Ishikawa (cell line): Measurements from ENCODE around the gene WDR62.

ENCODE experiments used
- CEBPB ChIP-seq: IDR thresholded peaks from 2 replicates; pipeline ENCODE4 v1.6.1; 2012
- CREB1 ChIP-seq: IDR thresholded peaks from 2 replicates; pipeline ENCODE4 v1.6.1; 2012; ENCODE audit warnings: low read depth
- EGR1 ChIP-seq: IDR thresholded peaks from 2 replicates; pipeline ENCODE4 v1.6.1; 2012
- EP300 ChIP-seq: IDR thresholded peaks from 2 replicates; pipeline ENCODE4 v1.6.1; 2012; ENCODE audit warnings: borderline replicate concordance
- FOXM1 ChIP-seq: IDR thresholded peaks from 2 replicates; pipeline ENCODE4 v1.6.1; 2012; ENCODE audit warnings: low read depth, borderline replicate concordance
- MAX ChIP-seq: IDR thresholded peaks from 2 replicates; pipeline ENCODE4 v1.6.1; 2012
- NFIC ChIP-seq: IDR thresholded peaks from 2 replicates; pipeline ENCODE4 v1.6.1; 2012
- RAD21 ChIP-seq: IDR thresholded peaks from 2 replicates; pipeline ENCODE4 v1.6.1; 2012; ENCODE audit warnings: low read depth
- REST ChIP-seq: IDR thresholded peaks from 2 replicates; pipeline ENCODE4 v1.6.1; 2012; ENCODE audit warnings: low read depth, mild to moderate bottlenecking
- TAF1 ChIP-seq: IDR thresholded peaks from 2 replicates; pipeline ENCODE4 v1.6.1; 2012; ENCODE audit warnings: low read depth, mild to moderate bottlenecking
- TCF12 ChIP-seq: IDR thresholded peaks from 2 replicates; pipeline ENCODE4 v1.6.1; 2012; ENCODE audit warnings: low read depth
- USF1 ChIP-seq: IDR thresholded peaks from 2 replicates; pipeline ENCODE4 v1.6.1; 2012
- YY1 ChIP-seq: IDR thresholded peaks from 2 replicates; pipeline ENCODE4 v1.6.1; 2012; ENCODE audit warnings: low read depth

- TF ChIP-seq YY1 (no peak), TCF12 (no peak), EGR1 (no peak), EP300 (no peak), MAX (no peak), TAF1 (no peak), REST (no peak), USF1 (no peak), NFIC (no peak), RAD21 (no peak), CEBPB (no peak), FOXM1 (no peak), CREB1 (no peak)
Observed at GRCh38 chr19:36019061-36019670, 35.5 kb upstream of the WDR62 start.
